Choroid plexus epithelial cell (primary cell): ENCODE results near the gene PRPF40B.

Source experiments
- DNase-seq: peaks from one replicate; pipeline ENCODE4 v3.0.0-alpha.2; 2010; ENCODE audit warnings: low read depth
- H3K4me3 ChIP-seq: 2 replicates; pipeline ENCODE4 v1.5.1; 2011; ENCODE audit warnings: low read depth, mild to moderate bottlenecking, control low read depth, low read length, moderate library complexity
- CTCF ChIP-seq: conservative IDR thresholded peaks from 2 replicates; pipeline ENCODE4 v1.5.1; 2011; ENCODE audit warnings: low read depth, mild to moderate bottlenecking, control low read depth, inconsistent platforms, low read length, moderate library complexity

The PRPF40B gene

GRCh38 chr12:49661191-49661590 is 37.8 kb downstream of the PRPF40B start:
- H3K4me3 ChIP-seq: no peak overlapping the region
- no peak for DNase-seq
- TF ChIP-seq CTCF: no peak

DNA sequence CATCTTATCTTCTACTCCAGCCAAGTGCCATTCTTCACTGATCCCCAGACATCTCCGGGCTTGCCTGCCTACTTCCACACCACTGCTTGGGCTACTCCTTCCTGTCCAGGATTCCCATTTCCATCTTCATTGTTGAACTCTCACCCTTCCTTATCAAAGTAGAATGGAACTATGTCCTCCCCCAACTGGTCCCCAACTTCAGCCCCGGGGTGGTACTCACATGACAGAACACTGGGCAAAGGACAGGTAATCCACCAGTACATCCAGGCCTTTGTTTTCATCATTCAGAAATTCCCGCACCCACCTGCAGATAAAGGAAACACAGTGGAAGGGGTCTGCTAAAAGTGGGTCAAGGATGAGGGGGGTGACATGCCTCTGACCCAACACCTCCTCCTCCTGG is 38.4 kb downstream of the PRPF40B start:
- H3K4me3 ChIP-seq: no peak overlapping the region
- DNase-seq: no peak
- TF ChIP-seq CTCF: no peak

DNA sequence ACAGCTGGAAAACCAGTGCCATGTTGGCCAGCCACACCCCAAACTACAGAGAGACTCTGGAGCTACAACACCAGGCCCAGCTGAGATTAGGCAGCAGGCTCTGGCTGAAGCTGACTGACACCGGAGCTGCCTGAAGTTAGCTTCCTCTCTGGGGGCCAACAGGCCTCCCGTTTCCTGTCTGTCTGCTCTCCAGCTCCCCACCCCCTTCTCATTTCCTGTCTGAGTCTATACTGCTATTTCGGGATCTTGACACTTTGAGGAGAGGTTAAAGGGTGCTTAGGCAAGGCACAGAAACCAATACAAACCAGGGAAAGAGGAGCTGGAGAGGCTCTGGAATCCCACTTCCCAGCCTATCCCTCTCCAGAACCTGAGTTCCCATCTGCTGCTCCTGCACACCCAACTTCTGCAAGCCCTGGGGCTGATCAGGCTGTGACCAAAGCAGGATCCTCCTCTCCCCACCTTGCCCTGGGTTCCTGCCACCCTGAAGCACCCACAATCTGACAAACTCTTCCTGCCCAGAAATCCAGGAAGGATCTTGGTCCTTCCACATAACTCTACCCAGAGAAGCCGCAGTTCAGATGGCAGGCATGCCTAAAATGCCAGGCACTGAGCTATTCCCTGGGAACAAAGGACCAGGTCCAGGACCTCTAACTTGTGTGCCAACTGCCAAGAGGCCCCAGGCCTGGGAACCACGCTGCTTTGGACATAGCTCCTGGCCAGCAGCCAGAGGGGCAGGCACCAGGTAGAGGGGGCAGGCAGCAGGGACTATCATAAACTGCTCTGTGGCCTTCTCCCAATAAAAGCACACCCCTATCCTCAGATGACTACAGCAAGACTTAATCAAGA is 39.9 kb downstream of the PRPF40B start:
- no peak for TF ChIP-seq CTCF
- H3K4me3 ChIP-seq: no peak overlapping the region
- peak; percentile 93 for DNase-seq

DNA sequence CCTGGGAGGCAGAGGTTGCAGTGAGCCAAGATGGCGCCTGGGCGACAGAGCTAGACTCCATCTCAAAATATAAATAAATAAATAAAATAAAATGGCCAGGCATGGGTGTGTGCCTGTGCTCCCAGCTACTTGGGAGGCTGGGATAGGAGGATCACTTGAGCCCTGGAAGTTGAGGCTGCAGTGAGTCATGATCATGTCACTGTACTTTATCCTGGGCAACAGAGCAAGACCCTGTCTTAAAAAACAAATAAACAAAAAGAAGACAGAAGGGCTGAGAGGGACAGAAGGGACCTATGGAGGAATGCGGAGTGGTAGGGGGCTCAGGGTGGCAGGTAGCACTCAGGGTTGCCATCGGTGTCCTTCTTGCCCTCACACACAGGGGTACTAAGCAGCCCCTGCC is 40.8 kb downstream of the PRPF40B start:
- DNase-seq: no peak
- no peak overlapping the region for H3K4me3 ChIP-seq
- TF ChIP-seq CTCF: no peak

DNA sequence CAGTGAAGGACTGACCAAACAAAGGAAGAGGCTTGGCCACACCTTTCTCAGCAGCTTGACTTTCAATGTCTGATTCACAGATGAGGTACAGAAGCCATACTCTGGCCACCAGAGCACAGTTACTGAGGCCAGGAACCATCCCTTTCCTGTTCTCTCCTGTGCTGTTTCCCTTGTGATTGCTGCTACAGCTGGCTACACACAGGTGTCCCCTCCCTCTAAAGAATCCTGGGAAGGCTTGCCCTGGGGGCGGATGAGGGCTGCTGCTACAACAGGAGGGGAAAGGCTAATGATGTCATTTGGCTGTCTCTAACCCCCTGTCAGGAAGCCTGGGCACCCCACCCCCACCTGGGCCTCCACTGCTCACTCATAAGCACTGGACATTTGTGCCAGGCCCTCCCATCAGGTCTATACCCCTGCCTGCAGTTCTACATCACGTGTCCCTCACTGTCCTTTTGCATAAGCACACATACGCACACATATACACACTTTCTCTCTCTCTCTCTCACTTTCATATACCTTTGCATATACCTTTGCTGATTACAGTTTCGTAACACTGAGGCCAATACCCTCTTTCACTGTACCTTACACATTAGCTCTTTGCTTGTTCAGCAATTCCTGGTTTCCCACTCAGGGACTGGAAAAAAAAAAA is 41.4 kb downstream of the PRPF40B start:
- H3K4me3 ChIP-seq: no peak overlapping the region
- no peak for DNase-seq
- TF ChIP-seq CTCF: no peak

- no peak for TF ChIP-seq CTCF
- peak; percentile 49 for DNase-seq
- H3K4me3 ChIP-seq: no peak overlapping the region
These were observed 42.0 kb downstream of the PRPF40B start for GRCh38 chr12:49665384-49665783.

GRCh38 chr12:49666176-49666575 is 42.8 kb downstream of the PRPF40B start:
- no peak overlapping the region for H3K4me3 ChIP-seq
- DNase-seq: no peak
- TF ChIP-seq CTCF: no peak
